Measurements from ENCODE around the gene A4GALT.

Gene A4GALT

DNA sequence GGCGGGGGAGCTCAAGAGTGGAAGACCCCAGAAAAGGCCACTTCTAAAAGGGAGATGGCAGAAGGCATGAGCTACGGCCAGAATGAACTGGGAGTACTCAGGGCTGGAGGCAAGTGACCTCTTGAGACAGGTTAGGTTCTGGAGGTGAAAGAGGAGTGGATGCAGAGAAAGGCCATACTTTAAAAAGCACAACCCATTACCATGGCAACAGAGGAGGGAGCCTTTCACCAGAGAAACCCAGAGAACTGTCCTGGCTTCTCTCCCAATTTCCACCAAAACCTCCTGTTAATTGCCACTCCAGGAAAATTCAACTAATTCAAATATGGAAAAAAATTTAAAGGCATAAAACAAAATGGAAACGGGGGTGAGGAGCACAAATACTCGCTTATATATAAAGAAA lies 15.8 kb downstream of the A4GALT start:
- DNase-seq, result no peak

DNA sequence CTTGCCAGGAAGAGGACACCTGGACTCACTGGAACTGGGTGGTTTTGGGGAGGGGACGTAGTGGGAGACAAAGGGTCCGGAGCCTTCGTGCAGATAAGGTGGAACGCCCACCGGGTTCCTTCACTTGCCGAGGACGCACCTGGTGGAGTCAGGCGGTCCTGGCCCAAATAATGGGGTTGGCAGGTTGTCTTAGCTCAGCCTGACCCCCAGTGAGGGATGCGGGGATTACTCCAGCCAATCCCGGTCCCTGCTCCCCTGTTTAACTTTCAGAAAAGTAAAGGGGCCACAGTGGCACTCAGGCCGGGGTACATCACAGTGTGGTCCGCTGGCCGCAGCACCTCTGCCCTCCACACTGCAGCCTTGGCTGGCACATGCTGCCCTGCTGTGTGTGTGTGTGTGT lies 18.0 kb downstream of the A4GALT start:
- no peak for DNase-seq

DNA sequence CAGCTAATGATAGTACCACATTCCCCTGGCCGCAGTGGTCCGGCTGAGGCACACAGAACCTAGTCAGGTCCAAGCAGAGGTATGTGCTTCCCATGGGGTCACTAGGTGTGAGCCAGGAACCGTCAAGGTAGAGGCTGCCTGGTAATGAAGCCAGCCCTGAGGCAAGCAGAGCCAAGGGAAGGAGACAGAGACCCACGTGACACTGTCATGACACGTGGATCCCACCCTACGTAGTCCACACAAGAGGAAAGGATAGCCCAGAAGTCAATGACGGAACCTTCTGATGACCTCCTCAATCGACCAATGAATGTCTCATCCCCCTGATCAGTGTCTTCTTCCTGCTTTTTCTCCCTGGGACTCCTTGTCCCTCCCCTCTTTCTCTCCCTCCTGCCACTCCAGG lies 19.0 kb downstream of the A4GALT start:
- DNase-seq, result no peak

DNA sequence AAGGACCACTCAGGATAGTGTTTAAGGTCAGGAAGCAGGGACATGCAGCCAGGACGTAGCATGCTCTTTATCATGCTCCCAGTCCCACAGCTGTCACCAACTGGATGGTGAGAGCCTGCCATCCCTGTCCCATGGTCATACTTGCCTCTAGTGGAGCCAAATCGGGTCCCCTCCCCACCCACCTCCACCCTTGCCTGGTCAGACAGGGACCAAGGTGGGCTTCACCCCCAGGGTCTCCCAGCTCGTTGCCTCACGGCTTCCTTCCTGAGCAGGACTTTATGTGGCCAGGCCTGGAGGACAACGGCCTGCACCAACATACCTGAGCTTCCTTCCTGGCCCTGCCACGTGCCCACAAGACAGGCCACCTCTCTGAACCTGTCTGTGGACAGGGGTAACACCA lies 19.8 kb downstream of the A4GALT start:
- DNase-seq, result no peak

DNA sequence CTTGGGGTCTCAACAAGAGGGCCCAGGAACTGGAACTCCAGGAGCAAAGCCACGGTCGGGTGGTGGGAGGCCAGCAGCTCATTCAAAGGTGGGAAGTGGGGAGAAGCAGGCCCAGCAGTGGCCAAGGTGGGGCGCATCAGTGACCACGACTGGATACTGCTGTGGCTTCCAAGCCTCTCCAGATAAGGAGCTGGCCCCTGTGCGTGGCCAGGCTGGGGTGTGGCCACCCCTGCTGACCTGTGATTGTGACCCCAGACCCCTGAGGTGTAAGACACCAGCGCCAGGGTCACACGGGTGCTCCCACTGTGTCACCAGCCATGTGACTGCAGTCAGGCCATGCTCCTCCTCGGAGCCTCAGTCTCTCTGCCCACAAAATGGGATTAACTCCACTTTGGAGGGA lies 20.3 kb downstream of the A4GALT start:
- no peak for DNase-seq

DNA sequence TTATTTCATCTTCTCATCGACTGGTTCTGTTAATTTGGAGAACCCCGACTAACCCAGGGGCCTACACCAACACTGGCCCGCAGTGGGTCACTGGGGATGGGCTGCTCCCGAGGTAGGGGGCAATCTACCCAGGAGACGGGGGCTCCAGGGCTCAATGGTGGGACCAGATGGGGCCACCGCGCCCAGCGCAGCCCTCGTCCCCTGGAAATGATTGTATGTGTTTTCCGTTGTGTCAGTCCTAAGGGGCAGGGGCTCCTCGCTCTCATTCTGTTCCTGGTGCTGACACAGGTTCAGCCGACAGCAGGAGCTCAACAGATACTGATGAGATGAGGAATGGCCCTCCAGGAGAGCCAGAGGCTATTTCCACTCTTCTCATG lies 20.7 kb downstream of the A4GALT start:
- no peak for DNase-seq

DNA sequence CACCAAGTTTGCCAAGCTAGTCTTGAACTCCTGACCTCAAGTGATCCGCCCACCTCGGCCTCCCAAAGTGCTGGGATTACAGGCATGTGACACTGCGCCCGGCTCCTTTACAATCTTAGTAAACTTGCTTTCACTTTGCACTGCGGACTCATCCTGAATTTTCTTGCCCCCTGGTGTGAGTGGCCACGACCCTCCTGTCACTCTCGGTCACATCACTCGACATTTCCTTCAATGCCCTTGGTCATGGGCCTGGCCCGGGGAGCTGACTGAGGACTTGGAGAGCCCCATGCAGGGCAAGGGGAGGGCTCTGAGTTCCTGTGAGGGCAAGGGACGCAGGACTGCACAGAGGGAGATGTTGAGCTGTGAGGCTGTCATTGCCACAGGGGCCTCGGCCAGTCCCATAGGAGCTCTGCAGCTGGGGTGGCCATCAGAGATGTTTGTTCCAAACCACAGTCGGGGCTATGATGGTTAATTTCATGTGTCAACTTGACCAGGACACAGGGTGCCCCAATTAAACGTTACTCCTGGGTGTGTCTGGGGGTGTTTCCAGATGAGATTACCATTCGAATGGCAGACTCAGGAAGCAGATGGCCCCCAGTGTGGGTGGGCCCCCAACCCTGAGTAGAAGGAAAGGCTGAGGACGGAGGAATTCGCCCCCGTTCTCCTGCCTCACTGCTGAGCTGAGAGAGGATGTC lies 21.2 kb downstream of the A4GALT start:
- DNase-seq, result no peak

DNA sequence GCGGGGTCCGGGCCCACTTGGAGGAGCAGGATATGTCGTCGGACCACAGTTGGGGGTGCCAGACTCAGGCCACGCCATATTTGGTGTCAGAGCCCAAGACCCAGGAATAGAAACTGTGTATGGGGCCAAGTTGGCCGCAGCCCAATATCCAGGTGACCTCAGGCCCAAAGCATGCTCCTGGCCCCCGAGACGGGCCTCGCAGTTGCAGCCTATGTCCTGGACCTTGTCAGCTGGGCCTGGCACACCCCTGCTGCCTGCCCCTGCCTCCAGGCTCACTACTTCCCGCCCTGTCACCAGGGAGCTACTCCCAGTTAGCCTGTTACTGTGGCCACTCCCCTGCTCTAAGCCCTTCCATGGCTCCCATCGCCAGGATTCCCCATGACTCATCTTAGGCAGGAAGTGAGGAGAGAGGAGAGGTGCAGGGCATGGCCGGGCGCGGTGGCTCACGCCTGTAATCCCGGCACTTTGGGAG lies 23.1 kb downstream of the A4GALT start:
- no peak for DNase-seq

DNA sequence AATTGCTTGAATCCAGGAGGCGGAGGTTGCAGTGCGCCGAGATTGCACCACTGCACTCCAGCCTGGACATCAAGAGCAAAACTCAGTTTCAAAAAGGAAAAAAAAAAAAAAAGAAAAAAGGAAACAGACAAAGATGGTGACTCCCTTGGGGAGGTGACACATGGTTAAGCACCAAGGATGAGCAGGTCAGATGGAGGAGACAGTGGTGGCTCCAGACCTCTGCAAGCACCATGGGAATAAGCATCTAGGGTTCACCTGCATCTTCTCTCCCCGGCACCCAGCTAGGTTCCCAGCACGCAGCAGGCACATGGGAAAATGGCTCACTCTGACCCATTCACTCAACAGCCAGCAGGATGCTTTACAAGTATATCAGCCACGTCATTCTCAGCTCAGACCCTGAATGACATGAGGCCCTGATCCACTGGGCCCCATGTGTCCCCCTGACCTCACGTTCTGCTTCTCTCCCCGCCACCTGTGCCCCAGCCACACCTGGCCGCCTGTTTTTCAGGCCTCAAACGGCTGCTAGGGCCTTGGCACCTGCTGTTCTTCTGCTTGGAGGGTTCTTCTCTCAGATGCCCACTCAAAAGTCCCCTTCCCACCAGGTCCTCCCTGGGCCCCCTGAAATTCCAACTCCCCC lies 24.2 kb downstream of the A4GALT start:
- no peak for DNase-seq

DNA sequence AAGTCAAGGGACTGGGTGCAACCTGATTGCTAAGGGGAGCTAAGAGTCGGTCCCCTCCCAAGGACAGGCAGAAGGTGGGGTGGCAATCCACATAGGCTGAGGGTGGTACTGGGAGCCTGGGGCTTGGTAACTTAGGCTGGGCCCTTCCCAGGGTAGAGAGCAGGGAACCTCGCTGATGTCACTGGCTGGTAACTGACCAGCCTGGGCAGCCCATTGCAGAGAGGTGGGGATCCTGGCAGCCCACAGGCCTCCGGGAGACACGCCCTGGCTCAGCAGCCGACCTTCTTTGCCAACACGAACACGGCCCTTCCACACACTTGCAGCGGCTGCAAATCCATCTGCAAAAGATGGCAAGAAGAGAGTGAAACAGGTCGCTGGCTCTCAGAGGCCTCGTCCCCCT lies 25.4 kb downstream of the A4GALT start:
- DNase-seq, result no peak

DNA sequence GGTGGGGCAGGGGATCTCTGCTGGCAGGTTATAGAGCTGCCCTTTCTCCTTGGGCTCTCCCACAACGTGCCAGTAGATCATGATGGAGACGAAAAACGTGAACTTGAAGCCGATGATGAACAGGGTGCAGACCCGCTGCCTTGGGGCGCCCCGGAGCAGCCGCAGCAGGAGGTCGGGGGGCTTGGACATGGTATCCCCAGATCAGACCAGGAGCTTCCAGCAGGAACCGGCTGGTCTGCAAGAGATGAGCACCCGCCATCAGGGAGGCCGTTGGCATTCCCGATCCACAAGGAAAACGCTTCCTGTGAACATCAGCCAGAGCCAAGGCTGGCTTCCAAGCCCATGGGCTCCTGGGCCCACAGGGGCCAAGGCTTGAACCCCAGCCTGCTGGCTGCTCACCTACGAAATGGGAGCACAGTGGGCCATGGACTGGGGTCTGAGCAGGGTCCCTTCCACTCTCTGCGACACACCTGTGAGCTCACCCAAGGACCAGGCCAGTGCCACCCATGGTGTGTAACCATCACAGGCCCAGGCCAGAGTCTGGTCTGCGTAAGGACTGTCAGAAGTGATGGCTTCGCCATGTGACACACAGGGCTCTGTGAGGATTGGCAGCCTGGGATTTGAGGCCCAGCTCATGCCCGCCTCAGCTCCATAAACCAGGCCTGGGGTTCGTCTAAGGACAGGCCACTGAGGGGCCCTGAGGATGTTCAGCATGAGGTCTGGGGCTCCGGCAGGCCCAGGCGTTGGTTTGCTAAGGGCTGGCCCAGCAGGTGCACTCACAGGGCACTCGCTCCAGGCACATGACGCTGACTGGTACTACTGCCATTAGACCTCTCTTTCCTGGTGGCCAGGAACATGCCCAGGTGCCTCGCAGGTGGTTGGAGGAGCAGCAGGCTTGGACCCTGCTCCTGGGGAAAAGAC lies 26.6 kb downstream of the A4GALT start:
- DNase-seq, result no peak

DNA sequence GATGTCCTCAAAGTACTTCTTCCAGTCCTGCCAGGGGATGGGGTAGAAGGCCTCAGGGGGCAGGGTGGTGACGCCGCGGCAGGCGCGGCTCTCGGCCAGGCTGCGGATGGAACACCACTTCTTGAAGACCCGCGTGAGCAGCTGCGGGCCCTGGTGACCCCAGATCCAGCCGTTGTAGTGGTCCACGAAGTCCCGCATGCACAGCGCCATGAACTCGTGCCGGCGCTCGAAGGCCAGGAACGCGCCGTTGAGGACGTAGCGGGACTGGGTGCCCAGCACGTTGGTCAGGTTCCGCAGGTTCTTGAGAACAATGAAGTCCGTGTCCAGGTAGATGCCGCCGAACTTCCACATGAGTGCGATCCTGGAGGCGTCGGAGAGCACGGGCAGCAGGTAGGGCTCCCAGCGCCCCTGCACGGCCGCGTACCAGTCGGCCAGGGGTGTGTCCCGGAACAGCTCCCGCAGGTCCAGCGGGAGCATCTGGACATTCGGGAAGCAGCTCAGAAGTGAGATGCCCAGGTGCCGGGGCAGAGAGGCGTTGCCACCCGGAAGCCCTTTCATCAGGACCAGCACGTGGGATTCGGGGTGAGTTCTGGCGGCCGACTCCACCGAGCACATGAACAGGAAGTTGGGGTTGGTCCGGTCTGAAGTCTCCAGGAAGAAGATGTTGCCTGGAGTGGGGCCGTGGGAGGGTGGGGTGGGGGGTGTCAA lies 27.5 kb downstream of the A4GALT start:
- DNase-seq, result no peak

DNA sequence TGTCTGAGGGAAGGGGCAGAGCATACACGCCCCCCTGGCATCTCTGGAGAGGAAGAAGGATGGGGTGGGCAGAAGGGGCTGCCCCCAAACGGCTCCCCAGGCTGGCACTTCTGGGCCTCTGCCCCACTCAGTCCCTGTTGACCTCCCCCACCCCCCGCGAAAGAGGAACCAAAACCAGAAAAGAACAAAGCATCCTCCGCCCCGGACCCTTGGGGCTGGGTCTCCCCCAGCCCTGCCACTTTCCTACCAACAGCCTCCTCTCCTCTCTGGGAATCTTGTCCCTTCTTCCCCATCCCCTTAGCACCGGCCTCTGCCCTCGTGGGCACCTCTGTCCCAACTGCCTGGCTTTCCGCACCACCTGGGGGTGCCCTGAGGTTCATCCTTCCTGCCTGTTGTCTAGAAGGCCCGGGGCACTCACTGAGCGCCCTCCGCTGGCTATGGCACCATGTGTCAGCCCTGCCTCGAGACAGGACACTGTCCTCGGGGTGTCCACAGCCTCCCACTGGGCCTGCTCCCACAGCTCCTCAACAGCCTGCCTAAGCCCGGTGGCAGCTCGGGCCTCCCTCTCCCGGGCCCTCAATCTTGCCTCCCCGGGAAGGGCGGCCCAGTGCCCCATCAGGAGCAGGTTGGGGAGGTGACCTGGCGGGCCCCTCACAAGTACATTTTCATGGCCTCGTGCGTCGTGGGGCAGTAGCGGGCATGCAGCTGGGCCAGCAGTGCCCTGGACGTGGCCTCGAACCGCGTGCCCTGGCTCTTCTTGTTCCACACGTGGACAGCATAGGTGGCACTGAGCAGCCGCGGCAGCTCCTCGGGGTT lies 28.2 kb downstream of the A4GALT start:
- DNase-seq, result no peak

DNA sequence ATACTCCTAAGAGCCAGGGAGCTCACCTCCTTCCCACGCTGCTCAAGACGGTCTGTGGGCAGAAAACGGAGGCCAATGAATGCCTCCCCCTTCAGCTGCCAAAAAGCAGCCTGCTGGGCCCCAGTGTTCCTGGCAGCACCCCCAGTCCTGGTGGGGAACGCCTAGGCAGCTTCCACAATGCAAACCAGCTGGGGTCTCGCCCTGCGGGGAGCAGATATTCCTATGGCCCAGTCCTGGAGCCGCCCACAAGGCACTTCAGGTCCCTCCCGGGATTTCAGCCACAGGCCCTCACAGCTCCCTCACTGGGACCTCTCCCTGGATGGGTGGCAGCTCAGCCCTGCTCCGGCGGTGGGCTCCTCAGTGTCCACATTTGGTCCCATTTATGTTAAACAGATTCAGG lies 29.2 kb downstream of the A4GALT start:
- DNase-seq, result no peak

DNA sequence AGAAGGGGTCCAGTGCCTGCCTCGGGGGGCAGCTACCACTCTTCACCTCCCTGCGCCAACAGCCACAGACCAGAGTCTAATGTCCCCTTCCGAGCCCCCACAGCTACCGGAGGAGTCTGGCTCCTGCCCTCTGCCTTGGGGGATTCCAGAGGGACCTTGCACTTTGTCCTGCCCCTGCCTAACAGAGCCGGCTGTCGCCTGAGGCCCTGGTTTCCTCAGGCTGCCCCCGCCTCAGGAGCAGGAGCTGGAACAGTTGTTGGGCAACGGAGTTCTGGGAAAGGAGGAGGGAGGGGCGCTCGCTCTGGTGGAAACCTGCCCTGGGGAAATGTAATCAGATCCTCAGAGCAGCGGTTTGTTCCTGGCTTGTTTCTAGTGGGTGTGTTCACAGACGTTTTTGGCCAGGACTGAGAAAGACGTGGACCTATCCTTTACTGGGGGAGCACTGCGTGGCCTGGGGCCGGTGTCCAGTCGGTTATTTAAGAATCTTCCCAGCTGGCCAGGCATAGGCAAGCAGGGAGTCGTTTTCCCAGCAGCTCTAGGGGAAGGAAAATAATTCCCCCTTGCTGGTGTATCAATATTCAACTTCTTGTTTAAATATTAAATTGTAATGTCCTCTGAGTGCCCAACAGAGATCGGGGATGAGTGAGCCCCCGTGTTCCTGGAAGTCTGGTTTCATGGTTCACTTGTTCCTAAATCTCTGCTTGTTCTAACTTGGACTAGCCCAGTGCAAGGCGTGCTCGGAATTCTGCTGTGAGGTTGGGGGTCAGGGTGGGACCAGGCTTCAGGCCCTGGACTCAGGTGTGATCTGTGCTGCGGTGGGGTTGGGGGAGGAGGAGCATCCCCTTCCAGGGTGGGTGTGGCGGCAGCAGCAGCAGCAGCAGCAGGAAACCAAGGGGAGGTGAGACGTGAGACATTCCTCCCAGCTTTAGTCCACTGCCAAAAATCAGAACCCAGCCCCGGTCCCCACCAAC lies 32.1 kb downstream of the A4GALT start:
- DNase-seq, result peak; percentile 77

DNA sequence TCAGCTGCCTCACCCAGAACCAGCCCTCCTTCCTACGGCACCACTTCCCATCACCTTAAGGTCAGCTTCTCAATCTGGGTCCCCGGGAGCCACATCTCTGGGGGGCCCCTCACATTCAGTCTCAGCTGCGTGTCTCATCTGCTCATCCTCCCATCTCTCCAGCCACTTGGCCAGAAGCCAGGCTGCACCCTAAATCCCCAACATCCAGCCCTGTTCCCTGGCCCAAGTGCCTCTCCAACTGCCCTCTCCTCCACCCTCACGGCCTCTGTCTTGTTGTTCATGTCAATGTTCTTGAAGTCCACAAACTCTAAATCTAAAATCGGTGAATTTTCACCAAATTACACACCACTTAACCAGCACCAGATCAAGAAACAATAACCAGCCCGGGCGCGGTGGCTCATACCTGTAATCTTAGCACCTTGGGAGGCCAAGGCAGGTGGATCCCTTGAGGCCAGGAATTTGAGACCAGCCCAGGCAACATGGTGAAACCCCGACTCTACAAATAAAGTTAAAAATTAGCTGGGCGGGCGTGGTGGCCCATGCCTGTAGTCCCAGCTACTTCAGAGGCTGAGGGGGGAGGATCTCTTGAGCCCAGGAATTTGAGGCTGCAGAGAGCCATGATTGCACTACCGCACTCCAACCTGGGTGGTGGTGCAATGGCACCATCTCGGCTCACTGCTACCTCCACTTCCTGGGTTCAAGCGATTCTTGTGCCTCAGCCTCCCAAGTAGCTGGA lies 33.7 kb downstream of the A4GALT start:
- DNase-seq, result no peak

DNA sequence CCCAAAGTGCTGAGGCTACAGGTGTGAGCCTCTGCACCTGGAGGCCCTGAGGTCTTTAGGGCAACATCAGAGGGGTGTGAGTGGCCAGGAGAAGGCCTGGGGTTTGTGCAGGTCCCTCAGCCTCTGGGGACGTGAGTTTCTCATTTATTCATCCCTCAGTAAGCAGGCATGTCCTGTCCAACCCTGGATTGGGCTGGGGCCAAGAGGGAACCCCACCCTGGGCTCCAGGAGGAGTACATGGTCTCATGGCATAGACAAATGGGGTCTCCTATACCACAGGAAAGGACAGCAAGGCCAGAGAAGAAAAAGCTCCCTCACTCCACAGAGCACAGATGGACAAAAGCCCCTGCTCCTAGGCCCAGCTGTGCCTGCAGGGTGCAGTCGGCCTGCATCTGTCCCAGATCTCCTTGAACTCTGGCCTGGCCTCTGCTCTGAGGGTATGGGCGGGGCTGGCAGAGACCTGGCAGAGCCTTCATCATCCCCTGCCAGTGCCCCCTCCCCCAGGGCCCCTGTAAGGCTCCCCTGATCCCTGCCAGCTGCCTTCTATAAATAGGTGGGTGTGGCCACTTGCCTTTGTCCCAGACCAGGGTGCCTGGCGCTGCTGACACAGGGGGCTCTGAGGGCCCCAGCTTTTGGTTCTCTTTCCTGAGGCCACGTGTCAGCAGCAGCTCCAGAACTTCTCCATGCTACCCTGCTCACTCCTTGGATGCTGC lies 34.6 kb downstream of the A4GALT start:
- DNase-seq, result no peak

DNA sequence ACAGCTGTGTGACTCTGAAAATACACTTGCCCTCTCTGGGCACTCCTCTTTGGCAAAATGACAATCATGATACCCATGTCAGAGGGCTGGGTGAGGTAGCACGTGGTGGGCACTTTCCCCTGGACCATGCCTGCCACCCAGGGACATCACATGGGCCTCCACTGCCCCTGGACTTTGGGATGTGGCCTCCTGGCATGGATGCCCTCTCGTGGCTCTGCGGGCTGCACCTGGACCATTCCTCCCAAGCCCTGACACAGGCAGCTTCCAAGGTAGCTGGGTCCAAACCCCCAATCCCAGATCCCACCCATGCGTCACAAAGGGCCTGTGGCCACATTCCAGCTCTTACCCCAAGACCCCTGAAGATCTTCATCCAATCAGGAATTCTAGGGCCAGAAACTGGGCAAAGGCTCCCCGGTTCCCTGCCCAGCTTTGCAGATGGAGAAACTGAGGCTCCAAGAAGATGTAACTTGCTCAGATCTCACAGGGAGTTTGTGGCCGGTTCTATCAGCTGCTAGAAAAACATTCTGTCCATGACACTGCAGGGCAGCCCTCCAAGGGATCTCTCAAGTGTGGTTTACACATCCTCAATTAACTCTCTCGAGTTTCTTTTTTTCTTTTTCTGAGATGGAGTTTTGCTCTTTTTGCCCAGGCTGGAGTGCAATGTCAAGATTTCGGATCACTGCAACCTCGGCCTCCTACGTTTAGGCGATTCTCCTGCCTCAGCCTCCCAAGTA lies 36.0 kb downstream of the A4GALT start:
- no peak for DNase-seq
